Sigmoid colon (tissue), 4 donors: ENCODE data around the gene FGF4.

Experiments used
- CTCF ChIP-seq, 4 experiments: fragments of 450-650 bp in 3 of 4; fragments of 200-600 bp in 1 of 4; IDR thresholded peaks; one replicate each; pipeline ENCODE4 v1.5.1; 2016 to 2019; ENCODE audit warnings: antibody characterized with exemption in 4 of 4, mild to moderate bottlenecking in 3 of 4, moderate library complexity in 2 of 4
- EP300 ChIP-seq, 4 donors: sonication (generic); formaldehyde crosslinking; IDR thresholded peaks; one replicate each; pipeline ENCODE4 v1.6.1; 2017; ENCODE audit warnings: antibody characterized with exemption in 4 of 4
- POLR2A ChIP-seq, 2 donors: fragments of 450-650 bp; IDR thresholded peaks; one replicate each; pipeline ENCODE4 v1.6.1; 2016; ENCODE audit warnings: antibody characterized with exemption in 2 of 2, mild to moderate bottlenecking in 2 of 2, moderate library complexity in 2 of 2
- POLR2AphosphoS5 ChIP-seq, 4 donors: sonication (generic); formaldehyde crosslinking; IDR thresholded peaks; one replicate each; pipeline ENCODE4 v1.6.1; 2017; ENCODE audit warnings: antibody characterized with exemption in 4 of 4

- TF ChIP-seq CTCF (IDR thresholded peaks at IDR 0.05) (no peak), POLR2A (IDR thresholded peaks at IDR 0.05) (no peak), EP300 (IDR thresholded peaks at IDR 0.05) (no peak), POLR2AphosphoS5 (IDR thresholded peaks at IDR 0.05) (no peak)
These were observed 9.6 kb downstream of the FGF4 start for GRCh38 chr11:69765498-69765995.
